HG02588 (cell line): Measurements from ENCODE around the gene ZDHHC21.

Experiments
- ATAC-seq: cut with Tn5 transposase; IDR thresholded peaks from one replicate; pipeline ENCODE4 v1.9.1; 2021; ENCODE audit warnings: mild to moderate bottlenecking, moderate library complexity; ENCODE audit not compliant: unreplicated experiment

The ZDHHC21 gene, protein sequence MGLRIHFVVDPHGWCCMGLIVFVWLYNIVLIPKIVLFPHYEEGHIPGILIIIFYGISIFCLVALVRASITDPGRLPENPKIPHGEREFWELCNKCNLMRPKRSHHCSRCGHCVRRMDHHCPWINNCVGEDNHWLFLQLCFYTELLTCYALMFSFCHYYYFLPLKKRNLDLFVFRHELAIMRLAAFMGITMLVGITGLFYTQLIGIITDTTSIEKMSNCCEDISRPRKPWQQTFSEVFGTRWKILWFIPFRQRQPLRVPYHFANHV

DNA sequence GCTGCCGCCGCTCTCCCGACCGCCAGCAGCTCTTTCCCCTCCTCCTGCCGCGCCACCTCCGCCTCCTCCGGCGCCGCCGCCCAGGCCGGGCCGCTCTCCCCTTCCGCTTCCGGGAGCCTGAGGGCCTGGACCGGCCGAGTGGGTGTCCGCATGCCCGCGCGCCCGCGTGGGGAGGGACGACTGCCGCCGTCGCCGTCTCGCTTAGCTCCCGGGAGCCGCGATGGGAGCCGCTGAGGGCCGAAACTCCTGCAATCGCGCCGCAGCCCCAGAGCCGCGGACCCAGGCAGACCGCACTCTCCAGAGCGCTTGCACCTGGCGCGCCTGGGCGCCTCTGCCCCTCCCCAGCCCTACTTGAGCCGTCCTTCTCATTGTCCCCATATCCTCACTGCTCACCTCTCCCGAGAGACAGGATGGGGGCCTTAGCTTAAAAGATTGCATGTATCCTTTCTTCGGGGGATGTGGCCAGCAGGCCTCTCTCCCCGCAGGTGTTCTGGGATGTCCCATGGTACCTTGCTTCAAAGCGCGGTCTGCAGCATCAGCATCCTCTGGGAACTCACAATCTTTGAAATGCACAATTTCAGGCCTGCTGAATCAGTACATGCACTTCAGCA lies at the start of gene ZDHHC21:
ZDHHC21 (minus strand) TSS at position 182 of the 611 bp plus-strand sequence. CDS start 19,092 bp downstream, outside the sequence.
- ATAC-seq: peak; percentile 87

DNA sequence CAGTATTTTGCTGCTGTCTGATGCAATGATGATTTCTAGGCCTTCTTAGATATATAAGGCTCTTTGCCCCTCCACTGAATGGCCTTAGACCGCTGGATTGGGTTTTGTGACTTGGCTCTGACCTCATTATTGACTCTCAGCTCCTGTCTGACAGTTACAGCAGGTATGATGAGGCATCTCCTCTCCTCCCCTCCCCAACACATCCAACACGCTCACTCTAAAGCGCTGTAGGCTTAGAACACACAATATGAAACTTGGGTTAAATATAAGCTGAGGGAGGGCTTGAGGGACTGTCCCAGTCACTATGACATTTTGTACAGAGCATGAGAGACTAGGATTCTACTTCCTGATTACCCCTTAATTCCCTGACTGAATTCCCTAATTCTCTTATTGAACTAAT lies 48.1 kb upstream of the ZDHHC21 start:
- peak; percentile 86 for ATAC-seq

DNA sequence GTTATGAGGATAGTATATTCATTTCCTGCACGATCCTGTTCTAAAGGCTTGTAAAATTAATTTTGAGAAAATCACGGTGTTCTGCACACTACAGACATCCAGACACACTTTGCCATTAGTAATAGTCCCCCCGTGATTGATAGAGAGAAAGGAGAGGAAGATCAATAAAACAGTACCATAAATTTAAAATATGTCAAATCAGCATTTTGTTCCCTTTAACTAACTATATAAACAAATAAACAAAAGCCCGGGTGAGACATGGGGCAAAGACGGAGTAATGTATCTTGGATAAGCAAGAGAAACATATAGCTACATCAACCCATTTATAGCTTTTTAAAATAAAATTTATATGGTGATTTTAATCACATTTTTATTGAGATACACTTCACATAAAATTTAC lies 39.9 kb upstream of the ZDHHC21 start:
- ATAC-seq: no peak

DNA sequence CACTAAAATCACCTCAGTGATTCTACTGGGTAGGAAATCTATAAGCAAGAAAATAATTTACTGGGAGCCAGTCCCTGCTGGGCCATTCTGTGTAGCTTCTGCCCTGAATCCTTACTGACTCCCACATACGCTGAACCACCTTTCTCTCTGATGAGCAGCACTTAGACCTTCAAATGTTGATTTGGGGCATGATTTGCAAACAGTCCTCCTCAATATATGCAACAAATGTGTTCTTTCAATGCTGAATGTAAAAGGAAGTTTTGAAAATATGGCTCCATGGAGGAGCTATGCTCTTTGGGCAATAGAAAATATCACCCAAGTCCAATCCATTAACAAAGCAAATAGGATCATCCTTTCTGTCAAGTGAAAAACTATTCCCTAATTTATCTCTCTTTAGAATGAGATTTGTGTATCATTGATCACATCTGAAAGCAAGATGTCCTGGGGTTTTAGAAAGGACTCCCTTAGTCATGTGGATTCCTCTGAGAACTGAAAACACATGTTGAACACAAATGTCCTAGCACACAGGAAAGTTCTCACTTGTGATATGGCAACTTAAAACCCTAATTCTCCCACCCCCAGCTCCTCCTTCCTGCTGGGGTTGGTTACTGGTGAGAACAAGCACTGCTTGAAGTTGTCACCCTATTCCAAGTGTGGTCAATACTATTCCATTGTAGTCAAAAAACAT lies 38.2 kb upstream of the ZDHHC21 start:
- no peak for ATAC-seq

DNA sequence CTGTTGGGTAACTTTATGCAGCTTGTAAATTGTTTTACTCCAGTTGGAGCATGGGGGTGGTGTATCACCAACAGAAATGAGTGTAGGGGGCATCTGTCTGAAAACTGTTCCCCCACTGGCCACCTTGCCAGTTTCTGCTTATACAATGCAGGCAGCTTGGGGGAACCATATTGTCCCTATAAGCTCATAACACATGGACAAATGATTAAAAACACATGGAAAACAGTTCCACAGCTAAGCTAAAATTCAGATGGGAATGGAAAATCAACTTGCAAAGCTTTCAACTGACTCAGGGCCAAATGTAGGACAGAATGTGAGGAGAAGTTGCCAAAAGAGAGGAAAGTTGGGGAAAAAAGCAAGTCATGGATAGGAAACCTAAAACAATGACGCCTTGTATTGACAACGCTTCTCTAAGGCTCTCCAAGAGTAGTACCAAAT lies 37.2 kb upstream of the ZDHHC21 start:
- no peak for ATAC-seq

DNA sequence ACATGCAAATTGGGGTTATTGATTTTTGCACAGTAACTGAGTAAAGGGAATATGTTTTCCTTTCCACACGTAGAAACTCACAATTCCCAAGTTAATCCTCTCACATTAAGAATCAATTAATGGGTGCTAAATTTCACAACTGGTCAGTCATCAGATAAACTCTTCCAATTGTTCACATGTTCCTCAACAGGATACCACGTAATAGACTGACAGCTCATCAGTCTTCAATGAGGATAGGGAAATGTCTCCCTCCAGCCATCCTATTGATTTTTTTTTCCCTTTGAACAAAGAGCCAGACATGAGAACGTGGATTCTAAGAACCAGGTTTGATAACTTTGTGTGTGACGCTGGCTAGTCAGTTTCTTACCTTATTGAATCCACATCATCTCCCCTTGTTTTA lies 30.1 kb upstream of the ZDHHC21 start:
- ATAC-seq: no peak

DNA sequence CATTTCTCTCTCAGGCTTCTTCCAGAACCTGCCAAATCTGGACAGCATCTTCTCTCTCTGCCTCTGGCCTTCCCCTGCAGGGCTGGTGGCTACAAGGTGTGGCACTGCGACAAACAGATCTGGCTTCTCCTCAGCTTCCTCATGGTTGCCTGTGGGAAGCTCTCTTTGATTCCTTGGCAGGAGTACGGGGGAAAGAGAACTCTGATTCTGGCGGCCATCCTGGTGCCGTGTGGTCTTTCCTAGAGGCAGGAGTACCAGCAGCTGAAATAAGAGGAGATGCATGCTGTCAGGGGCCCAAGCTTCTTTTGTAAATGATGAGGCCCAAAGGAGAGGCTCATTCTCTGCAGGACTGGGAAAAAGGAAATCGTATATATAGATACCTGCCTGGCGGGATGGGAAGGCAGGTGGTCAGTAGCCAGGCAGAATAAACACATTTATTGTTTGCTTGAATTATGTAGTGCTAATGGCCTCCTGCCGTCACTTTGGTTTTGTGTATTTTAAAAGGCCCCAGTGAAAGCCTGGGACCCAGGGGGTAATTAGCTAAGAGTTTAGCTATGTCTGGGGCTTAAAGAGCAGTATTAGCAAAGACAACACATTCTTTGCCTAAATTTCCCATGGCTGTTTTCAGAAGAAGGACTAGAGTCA lies 29.3 kb upstream of the ZDHHC21 start, which contains the start of gene CER1:
CER1 (minus strand) TSS at position 343 of the 645 bp plus-strand sequence; CDS start at position 282, 61 bp downstream.
- ATAC-seq: no peak

DNA sequence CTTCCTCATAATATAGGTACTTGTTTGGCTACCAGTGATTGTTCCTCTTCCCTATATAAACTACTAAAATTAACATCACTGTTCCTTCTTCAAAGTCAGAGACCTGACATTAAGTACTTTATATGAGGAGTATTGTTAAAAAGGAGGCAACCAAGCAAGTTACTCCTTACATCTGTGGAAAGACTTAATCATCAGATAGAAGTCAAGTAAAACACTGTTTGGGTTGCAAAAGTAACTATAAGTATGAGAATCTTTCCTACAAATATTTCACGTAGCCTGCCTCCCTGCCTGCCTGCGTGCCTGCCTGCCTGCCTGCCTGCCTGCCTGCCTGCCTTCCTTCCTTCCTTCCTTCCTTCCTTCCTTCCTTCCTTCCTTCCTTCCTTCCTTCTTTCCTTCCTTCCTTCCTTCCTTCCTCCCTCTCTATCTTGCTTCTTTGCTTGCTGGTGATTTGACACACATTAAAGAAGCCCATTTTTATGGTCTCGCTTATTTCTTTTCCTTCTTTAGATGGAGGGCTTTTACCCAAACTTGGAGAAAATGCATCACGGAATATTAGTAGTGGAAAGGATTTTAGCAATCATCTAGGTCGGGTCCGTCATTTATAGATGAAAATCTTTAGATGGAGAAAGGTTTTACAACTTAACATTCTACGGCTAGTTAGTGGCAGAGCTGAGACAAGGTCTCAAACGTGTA lies 26.1 kb upstream of the ZDHHC21 start:
- no peak for ATAC-seq

DNA sequence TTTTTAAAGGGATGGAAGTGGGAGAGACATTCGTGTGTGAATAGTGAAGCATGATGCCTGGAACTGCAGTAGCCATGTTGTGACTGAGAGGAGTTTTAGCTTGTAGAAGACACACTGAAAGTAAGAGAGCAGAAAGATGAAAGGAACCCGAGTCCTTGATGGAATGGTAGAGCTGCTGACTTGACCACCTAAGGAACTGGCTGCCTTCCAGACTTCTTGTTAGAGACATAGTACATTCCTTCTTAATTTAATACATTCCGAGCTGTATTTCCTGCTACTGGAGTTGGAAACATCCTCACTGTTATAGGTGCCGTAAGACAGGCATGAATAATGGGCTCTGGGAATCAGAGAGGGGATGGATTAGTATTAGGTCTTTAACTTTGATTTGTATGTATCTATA lies 21.9 kb upstream of the ZDHHC21 start:
- no peak for ATAC-seq

DNA sequence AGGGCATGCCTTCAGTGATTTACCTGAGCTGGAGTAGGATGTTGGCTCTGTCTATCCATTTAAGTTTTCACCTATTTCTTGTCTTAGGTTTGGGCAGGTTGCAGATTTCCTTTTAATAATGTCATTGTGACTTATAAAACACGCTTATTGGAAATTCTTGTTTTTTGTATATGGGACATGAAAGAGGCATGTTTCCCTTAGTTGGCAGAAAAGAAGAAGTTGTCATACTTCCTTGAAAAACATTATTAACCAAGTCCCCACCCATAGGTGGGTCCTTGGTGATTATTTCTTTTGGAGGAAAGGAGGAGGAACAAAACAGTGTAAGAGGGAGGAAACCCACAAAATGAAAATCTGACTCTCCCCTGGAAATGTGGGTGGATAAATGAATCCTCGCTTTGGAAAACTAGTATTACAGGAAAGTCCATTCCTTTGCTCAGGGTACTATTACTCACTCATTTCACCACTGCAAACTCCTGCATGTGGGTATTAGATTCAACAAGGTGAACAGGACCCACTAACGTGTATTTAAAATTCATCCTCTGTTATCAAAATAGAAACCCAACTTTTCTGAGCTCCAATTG lies 20.0 kb upstream of the ZDHHC21 start:
- no peak for ATAC-seq

DNA sequence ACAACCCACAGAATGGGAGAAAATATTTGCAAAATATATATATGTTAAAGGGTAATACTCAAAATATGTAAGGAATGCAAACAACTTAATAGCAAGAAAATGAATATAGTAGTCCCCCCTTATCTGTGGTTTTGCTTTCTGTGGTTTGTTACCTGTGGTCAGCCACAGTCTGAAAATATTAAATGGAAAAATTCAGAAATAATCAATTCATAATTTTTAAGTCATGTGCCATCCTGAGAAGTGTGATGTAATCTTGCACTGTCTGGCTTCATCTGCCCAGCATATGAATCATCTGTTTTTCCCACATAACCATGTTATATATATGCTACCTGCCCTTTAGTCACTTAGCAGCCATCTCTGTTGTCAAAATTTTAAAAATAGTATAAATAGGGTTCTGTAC lies 17.6 kb upstream of the ZDHHC21 start:
- ATAC-seq: no peak

DNA sequence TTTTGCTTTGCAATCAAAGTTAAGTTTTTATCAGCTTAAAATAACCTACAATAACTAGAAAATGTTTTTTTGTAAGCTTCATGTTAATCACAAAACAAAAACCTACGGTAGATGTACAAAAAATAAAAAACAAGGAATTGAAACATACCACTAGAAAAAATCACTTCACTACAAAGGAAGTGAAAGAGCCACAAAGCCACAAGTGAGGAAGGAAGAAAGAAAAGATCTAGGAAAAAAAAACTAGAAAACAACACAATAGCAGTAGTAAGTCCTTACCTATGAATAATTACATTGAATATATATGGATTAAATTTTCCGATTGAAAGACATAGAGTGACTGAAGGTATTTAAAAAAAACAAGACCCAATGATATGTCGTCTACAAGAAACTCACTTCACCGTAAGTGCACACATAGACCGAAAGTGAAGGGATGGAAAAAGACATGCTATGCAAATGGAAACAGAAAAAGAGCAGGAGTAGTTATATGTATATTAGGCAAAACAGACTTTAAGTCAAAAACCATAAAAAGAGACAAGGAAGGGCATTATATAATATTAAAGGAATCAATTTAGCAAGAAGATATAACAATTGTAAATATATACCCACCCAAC lies 13.4 kb upstream of the ZDHHC21 start:
- ATAC-seq: no peak

DNA sequence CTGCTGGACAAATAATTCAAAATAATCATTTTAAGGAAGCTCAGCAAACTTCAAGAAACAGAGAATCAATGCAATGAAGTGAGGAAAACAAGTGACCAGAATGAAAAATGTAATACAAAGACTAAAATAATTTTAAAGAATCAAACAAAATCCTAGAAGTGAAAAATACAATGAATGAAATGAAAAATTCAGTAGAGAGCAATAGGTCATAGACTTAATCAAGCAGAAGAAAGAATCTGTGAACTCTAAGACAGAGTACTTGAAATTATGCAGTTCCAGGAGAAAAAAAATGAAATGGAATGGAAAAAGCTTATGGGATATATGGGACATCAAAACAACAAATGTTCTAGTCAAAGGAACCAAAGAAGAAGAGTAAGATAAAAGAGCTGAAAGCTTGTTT lies 11.8 kb upstream of the ZDHHC21 start:
- no peak for ATAC-seq

DNA sequence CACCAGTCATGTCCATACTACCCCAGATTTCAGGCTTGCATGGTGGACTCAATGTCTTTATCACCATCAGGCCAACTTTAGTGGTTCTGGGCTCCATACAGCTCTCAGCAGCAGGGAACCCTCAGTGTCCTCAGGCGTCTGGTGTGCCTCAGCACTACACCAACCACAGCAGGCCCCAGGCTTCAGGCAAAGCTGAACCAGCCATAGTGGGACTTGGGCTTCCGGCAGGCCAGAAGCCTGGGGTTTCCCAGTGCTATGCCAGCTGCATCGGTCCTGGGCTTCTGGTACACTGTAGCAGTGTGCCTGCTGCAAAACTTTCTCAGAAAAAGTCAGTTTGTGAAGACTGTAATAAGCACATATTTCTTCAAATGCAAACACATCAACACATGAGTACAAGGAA lies 11.0 kb upstream of the ZDHHC21 start:
- no peak for ATAC-seq

DNA sequence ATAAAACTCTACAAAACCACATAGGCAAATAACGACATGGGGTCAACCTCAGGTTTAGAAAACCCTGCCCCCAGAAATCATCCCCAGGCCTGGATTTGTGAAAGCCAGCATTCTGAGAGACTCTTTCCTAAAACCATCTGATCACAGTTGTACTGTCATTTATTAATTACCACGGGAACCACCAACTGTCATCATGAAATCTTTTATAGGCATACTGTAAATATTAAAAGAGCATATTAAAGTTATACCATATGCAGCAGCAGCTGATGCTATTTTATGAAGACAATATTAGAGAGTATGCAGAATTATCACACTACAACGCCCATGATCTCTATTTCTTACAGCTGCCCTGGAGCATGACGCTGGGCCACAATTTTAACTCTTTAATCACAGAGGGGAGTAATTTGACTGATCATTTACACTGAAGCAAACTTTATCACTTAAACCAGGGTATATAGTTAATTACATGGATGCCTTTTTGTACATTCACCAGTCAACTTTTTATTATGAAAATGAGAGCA lies 9.0 kb upstream of the ZDHHC21 start:
- ATAC-seq: no peak

DNA sequence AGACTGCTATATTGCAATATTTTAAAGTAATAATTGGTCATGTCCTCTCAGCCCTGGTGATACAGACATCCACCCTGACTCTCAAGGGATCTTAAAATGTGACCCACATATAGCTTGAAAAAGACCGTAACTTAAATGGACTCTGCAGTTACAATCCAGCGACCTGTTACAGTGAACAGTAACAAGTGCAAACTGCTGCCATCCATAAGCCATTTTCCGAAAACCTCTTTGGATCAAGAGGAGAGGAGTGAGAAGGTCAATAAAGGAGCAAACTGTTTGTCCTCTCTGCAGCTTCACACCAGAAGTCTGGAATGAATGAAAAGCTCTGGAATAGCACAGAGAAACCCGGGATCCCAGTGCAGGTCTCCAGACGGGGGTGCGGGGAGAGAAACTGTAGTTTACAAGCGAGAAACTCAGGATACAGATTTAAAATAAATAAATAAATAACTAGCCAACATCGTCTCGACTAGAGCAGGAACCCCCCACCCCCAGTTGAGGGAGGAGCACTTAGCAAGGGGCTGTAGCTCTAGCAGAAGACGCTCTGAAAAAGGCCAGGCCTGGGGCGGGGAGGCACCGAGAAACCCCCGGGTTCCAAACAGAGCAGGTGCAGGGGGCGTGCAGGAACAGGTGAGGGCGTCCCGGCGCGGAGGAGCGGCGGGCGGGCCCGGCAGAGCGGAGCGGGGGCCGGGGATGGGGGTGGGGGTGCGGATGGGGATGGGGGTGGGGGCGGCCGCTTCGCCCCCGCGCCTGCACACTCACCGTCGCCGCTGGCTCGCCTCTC lies 572 bp downstream of the ZDHHC21 start:
- peak; percentile 47 for ATAC-seq

DNA sequence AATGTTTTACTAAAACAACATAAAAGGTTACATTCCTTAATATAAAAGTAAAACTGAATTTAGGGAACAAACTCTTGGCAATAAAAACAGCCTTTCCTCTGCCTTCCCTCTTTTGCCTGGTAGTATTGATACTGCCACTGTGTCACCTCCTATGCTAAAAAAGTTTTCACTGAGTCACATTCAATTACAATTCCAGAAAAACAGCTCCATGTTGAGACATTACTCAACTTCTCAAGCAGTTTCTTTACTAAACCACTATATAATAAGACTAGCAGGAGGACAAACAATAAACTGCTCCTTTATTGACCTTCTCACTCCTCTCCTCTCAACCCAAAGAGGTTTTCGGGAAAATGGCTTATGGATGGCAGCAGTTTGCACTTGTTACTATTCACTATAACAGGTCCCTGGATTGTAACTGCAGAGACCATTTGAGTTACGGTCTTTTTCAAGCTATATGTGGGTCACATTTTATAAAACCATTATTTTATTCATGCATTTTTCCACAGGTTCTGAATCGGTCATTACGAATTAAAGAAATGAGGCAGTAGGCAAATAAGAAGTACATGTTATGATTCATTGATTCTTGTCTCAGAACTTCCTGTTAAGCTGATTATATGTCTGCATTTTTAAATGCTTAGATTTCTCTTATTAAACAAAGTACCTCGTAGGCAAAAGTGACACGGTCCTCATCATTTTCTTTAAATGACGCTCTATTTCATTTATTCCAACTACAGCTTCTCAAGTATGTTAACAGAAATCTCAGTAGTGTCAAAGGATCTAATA lies 2.1 kb downstream of the ZDHHC21 start:
- ATAC-seq: no peak

DNA sequence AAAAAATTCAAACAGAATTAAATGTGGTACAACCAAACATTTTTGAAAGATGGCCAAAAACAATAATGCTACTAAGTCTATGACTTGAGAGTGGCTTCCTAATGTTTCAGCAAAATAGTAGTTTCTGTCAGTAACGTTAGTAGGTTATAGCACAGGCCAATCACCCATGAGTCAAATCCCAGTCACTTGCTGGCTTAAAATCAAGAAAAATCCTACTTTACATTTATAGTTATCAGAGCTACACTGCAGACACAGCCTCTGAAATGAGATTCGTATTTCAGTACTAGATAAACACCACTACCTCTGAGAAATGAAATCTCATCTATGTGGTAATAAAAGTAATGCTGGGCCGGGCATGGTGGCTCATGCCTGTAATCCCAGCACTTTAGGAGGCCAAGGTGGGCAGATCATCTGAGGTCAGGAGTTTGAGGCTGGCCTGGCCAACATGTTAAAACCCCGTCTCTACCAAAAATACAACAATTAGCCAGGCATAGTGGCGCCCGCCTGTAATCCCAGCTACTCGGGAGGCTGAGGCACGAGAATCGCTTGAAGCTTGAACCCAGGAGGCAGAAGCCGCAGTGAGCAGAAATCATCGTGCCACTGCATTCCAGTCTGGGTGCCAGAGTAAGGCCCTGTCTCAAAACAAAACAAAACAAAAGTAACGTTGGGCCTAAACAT lies 6.1 kb downstream of the ZDHHC21 start:
- no peak for ATAC-seq
